Fibroblast of skin of abdomen (primary cell): ENCODE results near the gene SEPTIN5.
A peak's percentile ranks its signal among the peaks of the same experiment; 100 is the strongest.
"Not testable (repeated sequence)": the region's sequence is repeated elsewhere in the genome, so short reads cannot be mapped to it uniquely, and the experiment has no call there.

ENCODE experiments used
- DNase-seq: peaks from one replicate; pipeline ENCODE4 v3.0.0-alpha.2; 2013

Gene SEPTIN5

DNA sequence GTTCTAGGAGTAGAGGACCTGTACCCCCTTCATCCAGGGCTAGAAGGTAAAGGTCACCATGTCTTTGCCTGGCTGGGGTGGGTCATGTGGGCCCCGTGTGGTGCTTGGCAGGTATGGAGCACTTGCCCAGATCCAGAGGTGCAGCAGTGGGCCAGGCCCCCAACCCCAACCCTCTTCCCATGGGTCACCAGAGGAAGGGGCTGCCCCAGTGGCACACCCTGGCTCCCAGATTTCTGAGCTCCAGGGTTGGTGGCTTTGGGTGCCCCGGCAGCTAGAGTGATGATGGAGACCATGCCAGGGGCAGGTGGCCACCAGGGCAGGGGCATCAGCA is 6.7 kb downstream of the SEPTIN5 start:
- no peak for DNase-seq

GRCh38 chr22:19721330-19722177 is 7.3 kb downstream of the SEPTIN5 start:
- DNase-seq: no peak

DNA sequence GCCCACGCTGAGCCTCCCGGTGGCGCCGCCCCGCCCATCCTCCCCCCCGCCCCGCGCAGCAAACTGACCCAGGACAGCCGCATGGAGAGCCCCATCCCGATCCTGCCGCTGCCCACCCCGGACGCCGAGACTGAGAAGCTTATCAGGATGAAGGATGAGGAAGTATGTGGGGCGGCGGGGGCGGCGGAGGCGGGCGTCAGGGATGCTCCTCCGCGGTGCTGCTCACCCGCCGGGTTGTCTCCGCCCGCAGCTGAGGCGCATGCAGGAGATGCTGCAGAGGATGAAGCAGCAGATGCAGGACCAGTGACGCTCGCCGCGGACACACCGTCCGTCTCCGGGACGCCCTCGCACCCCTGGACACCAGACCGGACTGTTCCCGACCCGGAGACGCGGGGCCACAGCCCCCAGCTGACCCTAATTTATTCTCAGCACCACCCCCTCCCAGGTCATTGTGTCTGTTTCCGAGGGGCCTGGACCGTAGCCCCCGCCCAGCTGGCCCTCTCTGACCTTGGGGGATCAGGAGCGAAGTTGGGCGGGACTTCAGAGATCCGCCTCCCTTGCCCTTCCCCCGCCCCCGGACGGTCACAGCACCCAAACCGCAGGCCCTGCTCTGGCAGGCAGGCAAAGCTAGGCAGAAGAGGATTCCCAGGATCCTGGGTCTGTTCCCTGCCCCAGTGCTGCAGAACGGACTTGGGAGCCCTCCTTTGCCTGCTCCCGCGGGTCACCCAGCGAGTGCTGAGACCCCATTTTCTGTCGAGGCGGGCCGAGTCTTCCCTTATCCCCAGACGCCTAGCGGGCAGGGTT is 8.1 kb downstream of the SEPTIN5 start:
- DNase-seq: no peak

DNA sequence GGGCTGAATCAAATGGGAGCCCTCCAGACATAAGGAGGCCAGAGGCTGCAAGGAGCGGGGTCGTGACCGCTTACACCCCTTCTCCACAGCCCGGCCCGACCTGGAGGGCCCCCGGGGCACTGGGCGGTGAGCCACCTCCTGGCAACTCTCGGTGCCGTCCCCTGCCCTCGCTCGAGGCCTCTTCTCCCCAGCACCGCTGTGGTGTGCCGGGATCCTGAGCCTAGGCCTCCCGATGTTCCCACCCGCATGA is 8.6 kb downstream of the SEPTIN5 start:
- no peak for DNase-seq

GRCh38 chr22:19723232-19723982 is 9.1 kb downstream of the SEPTIN5 start, which contains the start of gene GP1BB:
Gene GP1BB (plus strand): TSS chr22:19723539. CDS start chr22:19723570, 31 bp downstream.
- DNase-seq: no peak

DNA sequence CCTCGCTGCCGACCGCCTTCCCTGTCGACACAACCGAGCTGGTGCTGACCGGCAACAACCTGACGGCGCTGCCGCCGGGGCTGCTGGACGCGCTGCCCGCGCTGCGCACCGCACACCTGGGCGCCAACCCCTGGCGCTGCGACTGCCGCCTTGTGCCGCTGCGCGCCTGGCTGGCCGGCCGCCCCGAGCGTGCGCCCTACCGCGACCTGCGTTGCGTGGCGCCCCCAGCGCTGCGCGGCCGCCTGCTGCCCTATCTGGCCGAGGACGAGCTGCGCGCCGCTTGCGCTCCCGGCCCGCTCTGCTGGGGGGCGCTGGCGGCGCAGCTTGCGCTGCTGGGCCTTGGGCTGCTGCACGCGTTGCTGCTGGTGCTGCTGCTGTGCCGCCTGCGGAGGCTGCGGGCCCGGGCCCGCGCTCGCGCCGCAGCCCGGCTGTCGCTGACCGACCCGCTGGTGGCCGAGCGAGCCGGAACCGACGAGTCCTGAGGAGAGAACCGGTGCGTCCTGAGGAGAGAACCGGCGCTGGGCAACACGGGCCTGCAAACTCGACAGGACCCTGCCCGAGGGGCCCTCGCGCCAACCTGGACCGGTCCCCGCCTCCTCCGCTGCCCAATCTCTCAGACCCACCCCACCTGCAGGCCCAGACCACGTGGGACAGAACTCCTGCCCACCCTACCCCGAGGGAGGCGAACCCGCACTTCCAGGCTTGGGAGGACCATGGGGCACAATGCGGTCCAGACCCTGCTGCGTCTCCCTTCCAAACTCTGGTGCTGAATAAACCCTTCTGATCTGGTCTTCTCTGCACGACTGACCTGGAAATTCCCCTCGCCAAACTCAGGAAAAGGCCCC is 9.9 kb downstream of the SEPTIN5 start:
- DNase-seq: no peak

- no peak for DNase-seq
These were observed 10.8 kb downstream of the SEPTIN5 start for GRCh38 chr22:19724927-19725661.

- DNase-seq: not testable (repeated sequence)
These were observed 11.9 kb downstream of the SEPTIN5 start for GRCh38 chr22:19726064-19726788.

- no peak for DNase-seq
These were observed 13.2 kb downstream of the SEPTIN5 start for GRCh38 chr22:19727310-19728150.

- no peak for DNase-seq
These were observed 14.0 kb downstream of the SEPTIN5 start for GRCh38 chr22:19728271-19728670.

- no peak for DNase-seq
These were observed 14.5 kb downstream of the SEPTIN5 start for GRCh38 chr22:19728836-19729235.

GRCh38 chr22:19729507-19729906 is 15.2 kb downstream of the SEPTIN5 start:
- no peak for DNase-seq

DNA sequence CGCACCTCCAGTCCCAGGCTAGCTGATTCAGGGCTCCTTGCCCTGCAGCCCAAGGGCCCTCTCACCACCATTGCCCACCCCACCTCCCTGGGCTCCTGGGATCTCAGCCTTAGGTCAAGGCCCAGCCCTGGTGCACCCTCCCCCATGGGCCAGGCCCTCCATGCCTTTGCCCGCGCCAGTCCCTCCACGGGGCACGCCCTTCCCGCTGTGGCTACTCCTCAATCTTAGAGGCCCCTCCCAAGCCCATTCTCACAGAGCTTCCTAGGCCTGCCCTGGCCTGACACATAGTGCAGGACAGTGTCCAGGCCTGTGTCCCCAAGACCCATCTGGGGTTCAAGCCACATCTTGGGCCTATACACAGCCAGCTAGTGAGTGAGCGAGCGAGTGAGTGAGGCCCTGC is 15.9 kb downstream of the SEPTIN5 start:
- no peak for DNase-seq

- DNase-seq: peak; percentile 68
These were observed 16.5 kb downstream of the SEPTIN5 start for GRCh38 chr22:19730655-19731360.

GRCh38 chr22:19731361-19732135 is 17.2 kb downstream of the SEPTIN5 start:
- DNase-seq: no peak

- no peak for DNase-seq
These were observed 18.3 kb downstream of the SEPTIN5 start for GRCh38 chr22:19732403-19733113.

DNA sequence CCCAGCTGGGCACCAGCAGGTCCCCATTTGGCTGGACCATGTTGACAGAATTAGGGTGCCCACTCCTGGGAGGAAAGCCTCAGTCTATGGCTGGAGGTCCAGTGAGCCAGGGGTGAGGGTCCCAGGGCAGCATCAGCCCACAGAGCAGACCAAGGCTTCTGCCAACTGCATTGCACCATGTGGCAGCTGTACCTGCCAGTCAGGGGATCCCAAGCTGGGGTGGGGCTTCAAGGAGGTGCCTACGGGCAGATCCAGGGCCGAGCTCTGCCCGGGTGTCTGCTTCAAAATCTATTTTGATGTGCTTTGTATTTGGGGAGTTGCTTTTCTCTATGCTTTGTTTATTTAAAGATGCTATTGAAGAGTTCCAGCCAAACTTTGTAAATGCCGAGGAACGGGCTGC is 19.5 kb downstream of the SEPTIN5 start:
- no peak for DNase-seq

DNA sequence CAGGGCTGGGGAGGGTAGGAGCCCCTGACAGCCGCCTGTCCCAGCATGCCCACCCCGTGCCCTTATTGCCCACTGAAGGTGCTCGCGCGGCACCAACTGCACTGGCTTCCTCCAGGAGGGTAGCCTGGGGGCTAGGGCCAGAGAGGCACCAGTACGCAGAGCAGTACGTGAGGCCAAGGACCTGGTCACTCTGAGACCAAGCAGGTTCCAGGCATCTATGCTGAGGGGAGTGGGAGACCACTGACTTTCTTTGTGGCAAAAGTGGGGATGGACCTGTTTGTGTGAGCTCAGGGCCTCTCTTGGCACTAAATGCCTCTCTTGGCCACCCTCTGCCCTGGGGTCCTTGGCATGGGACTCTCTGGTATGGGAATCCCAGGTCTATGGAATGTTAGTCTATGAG is 19.9 kb downstream of the SEPTIN5 start:
- no peak for DNase-seq
